Gastroesophageal sphincter (tissue), 3 donors: Measurements from ENCODE around the gene SETD5.

Source experiments
- EP300 ChIP-seq: sonication (generic); formaldehyde crosslinking; IDR thresholded peaks from one replicate; pipeline ENCODE4 v1.6.1; 2017; ENCODE audit warnings: antibody characterized with exemption, mild to moderate bottlenecking
- POLR2A ChIP-seq, 2 donors: fragments of 450-650 bp; IDR thresholded peaks; one replicate each; pipeline ENCODE4 v1.6.1; 2017; ENCODE audit warnings: antibody characterized with exemption in 2 of 2, mild to moderate bottlenecking in 2 of 2, moderate library complexity in 1 of 2
- TF ChIP-seq, protein P1 (sequence below), 4 experiments: fragments of 200-600 bp in 2 of 4; fragments of 450-650 bp in 2 of 4; sonication (generic) in 1 of 4; IDR thresholded peaks; one replicate each; pipeline ENCODE4 v1.5.1; 2017 to 2019; ENCODE audit warnings: antibody characterized with exemption in 4 of 4, mild to moderate bottlenecking in 2 of 4, moderate library complexity in 2 of 4

DNA sequence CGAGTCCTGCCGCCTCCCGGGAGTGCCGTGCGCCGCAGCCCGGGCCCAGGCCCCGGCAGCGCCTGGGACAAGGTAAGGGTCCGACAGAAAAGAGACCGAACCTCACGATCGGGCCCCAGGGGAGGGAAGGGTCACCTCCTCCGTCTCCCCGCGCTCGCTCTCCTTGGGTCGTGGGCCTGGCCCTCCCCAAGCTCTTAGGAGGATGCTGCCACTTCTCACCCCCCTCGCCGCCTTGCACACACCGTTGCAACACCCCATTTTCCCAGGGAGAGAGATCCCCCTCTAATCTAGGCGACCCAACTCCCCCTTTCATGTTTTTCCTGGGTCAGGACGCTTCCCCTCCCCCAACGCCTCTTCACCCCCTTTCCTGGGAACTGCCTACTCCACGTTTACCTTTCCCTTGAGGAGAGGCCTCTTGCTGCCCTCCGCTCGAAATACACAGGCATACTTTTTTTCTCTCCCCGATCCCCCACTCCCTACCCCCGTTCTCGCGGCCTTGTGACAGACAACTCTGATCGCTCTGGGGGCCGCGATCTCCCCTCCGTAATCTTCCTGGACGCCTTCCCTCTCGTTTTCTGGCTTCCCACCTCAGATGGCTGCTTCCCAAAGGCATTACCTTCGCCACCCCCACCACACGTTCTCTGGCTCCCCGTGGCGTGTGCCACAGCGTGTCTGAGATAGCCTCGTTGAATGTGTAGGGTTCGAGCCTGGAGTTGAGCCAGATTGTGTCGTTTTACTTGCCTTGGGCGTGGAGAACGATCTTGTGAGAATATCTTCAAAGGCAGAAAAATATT, 688 bp downstream of the SETD5 start:
- TF ChIP-seq EP300 = no peak
- TF ChIP-seq, protein P1, sequence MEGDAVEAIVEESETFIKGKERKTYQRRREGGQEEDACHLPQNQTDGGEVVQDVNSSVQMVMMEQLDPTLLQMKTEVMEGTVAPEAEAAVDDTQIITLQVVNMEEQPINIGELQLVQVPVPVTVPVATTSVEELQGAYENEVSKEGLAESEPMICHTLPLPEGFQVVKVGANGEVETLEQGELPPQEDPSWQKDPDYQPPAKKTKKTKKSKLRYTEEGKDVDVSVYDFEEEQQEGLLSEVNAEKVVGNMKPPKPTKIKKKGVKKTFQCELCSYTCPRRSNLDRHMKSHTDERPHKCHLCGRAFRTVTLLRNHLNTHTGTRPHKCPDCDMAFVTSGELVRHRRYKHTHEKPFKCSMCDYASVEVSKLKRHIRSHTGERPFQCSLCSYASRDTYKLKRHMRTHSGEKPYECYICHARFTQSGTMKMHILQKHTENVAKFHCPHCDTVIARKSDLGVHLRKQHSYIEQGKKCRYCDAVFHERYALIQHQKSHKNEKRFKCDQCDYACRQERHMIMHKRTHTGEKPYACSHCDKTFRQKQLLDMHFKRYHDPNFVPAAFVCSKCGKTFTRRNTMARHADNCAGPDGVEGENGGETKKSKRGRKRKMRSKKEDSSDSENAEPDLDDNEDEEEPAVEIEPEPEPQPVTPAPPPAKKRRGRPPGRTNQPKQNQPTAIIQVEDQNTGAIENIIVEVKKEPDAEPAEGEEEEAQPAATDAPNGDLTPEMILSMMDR (IDR thresholded peaks at IDR 0.05) = no peak
- TF ChIP-seq POLR2A (IDR thresholded peaks at IDR 0.05) = no peak
